ENCODE measurements around the gene TBC1D10A.

DNA sequence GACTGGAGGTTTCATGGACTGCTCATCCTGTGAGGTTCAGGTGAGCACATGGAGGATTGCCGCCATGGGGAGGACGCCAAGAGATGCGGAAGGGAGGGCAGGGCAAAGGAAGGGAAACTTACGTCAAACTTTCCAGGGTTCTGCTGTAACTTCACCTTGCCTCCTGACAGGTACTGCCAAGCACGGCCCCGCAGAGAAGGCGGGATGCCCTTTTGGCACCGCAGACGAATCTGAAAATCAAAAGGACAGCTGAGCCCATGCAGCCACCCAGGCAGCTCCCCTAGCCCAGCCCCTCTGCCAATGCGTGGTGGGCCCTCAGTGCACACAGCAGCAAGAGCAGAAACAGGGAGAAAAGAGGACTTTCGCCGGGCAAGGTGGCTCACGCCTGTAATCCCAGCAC, 27.4 kb downstream of the TBC1D10A start:
- TF ChIP-seq, protein P1, sequence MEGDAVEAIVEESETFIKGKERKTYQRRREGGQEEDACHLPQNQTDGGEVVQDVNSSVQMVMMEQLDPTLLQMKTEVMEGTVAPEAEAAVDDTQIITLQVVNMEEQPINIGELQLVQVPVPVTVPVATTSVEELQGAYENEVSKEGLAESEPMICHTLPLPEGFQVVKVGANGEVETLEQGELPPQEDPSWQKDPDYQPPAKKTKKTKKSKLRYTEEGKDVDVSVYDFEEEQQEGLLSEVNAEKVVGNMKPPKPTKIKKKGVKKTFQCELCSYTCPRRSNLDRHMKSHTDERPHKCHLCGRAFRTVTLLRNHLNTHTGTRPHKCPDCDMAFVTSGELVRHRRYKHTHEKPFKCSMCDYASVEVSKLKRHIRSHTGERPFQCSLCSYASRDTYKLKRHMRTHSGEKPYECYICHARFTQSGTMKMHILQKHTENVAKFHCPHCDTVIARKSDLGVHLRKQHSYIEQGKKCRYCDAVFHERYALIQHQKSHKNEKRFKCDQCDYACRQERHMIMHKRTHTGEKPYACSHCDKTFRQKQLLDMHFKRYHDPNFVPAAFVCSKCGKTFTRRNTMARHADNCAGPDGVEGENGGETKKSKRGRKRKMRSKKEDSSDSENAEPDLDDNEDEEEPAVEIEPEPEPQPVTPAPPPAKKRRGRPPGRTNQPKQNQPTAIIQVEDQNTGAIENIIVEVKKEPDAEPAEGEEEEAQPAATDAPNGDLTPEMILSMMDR (IDR thresholded peaks at IDR 0.05): no peak
- TF ChIP-seq CHD2 (IDR thresholded peaks at IDR 0.05; ENCODE audit: low read length, partially characterized antibody) (no peak), EP300 (IDR thresholded peaks at IDR 0.05; ENCODE audit: borderline replicate concordance in 1 of 2, low read depth in 1 of 2, low read length in 1 of 2) (no peak), REST (IDR thresholded peaks at IDR 0.05; ENCODE audit: low read depth, low read length) (no peak)
